Measurements from ENCODE around the gene KCNK5. TPM values are rescaled to one million over a fixed set of nuclear protein-coding genes. Genes with fewer than 3 reads are reported as not detected.

KCNK5 gene
- total and polyA plus RNA-seq, 2 donors: 2.6 to 3.9 TPM

DNA sequence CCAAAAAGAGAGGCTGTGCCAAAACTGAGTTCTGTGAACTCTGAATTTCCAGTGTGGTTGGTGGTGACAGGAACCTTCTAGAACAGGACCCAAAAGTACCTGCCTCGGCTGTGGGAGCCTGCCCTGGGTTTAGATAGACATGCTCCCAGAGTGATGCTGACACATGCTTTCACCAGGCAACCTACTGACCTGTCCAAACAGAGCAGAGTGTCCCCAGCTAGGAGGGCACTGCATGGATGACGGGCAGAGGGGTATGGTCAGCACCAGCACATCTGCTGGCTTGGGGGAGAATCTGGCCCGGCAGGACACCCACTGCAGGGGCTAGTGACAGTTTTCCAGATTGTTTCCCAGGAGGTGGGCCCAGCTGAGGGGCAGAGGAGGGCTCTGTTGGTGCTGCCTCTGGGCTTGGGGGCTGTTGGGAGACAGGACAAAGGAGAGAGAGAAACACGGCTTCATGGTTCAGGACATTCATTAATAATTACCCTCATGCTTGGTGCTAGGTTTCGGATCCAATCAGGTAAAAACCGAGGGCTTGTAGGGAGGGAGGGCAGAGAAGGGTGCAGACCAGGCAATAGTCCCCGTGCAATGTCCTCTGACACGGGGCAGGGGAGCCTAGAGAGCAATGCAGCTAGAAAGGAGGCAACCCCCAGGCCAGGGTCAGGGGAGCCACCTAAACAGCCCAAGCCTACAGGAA lies 15.0 kb downstream of the KCNK5 start:
- Histone ChIP-seq H3K27ac (ENCODE audit: low read depth in 1 of 2, low read length in 1 of 2) (peak overlapping the region in 1 of 2 donors; percentile 95), H3K4me1 (ENCODE audit: control insufficient read depth in 2 of 2, insufficient read depth in 2 of 2, low read length in 2 of 2) (peaks cover 10 to 92% of the 10 kb centered on the region in 2 donors), H3K4me3 (ENCODE audit: low read length in 2 of 2) (no peak overlapping the region), H3K9me3 (ENCODE audit: control insufficient read depth in 2 of 2, insufficient read depth in 1 of 2, low read length in 1 of 2) (no peaks in the 10 kb centered on the region), H3K36me3 (ENCODE audit: control insufficient read depth in 2 of 2, insufficient read depth in 2 of 2, low read length in 1 of 2) (peaks cover 0 to 34% of the 10 kb centered on the region in 2 donors), H3K27me3 (ENCODE audit: control insufficient read depth in 2 of 2, insufficient read depth in 1 of 2, low read length in 1 of 2) (no peaks in the 10 kb centered on the region)
- WGBS: 90% methylated on average over 8 of the region's 8 CpGs
- DNase-seq (ENCODE audit: low read depth in 6 of 9, low spot score in 9 of 9): no peak

- Histone ChIP-seq H3K36me3 (ENCODE audit: control insufficient read depth in 2 of 2, insufficient read depth in 2 of 2, low read length in 1 of 2) (peaks cover 0 to 31% of the 10 kb centered on the region in 2 donors), H3K4me3 (ENCODE audit: low read length in 2 of 2) (no peak overlapping the region), H3K27ac (ENCODE audit: low read depth in 1 of 2, low read length in 1 of 2) (peak overlapping the region in 1 of 2 donors; percentile 2), H3K9me3 (ENCODE audit: control insufficient read depth in 2 of 2, insufficient read depth in 1 of 2, low read length in 1 of 2) (no peaks in the 10 kb centered on the region), H3K4me1 (ENCODE audit: control insufficient read depth in 2 of 2, insufficient read depth in 2 of 2, low read length in 2 of 2) (peaks cover 10 to 92% of the 10 kb centered on the region in 2 donors), H3K27me3 (ENCODE audit: control insufficient read depth in 2 of 2, insufficient read depth in 1 of 2, low read length in 1 of 2) (no peaks in the 10 kb centered on the region)
- WGBS: 95% methylated on average over 8 of the region's 8 CpGs
- DNase-seq (ENCODE audit: low read depth in 6 of 9, low spot score in 9 of 9): no peak
Observed at GRCh38 chr6:39213195-39213920, 15.9 kb downstream of the KCNK5 start.

DNA sequence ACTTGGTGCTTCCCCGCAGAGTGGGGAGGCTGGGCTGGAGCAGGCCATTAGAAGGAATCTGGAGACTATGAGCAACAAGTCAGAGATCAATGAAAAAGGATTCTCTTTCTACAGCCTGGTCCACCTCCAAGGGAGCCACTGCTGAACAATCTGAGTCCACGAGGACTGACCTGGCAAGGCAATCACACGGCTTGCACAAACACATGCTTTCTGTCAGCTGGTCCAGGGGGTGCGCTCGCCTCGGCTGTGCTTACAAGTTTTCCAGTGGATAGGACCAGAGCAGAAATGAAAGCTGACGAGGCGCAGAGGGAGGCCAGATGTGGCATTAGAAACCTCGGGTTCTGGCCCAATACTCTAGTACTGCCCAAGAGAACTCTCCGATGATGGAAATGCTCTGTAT lies 18.1 kb downstream of the KCNK5 start:
- 95% methylated on average over 10 of the region's 10 CpGs for WGBS
- H3K27ac ChIP-seq (ENCODE audit: low read depth in 1 of 2, low read length in 1 of 2): peak overlapping the region in 1 of 2 donors; percentile 96
- H3K27me3 ChIP-seq (ENCODE audit: control insufficient read depth in 2 of 2, insufficient read depth in 1 of 2, low read length in 1 of 2): no peaks in the 10 kb centered on the region
- no peak for DNase-seq (ENCODE audit: low read depth in 6 of 9, low spot score in 9 of 9)
- H3K4me1 ChIP-seq (ENCODE audit: control insufficient read depth in 2 of 2, insufficient read depth in 2 of 2, low read length in 2 of 2): peaks cover 10 to 94% of the 10 kb centered on the region in 2 donors
- peaks cover 0 to 26% of the 10 kb centered on the region in 2 donors for H3K36me3 ChIP-seq (ENCODE audit: control insufficient read depth in 2 of 2, insufficient read depth in 2 of 2, low read length in 1 of 2)
- H3K9me3 ChIP-seq (ENCODE audit: control insufficient read depth in 2 of 2, insufficient read depth in 1 of 2, low read length in 1 of 2): no peaks in the 10 kb centered on the region
- H3K4me3 ChIP-seq (ENCODE audit: low read length in 2 of 2): no peak overlapping the region

DNA sequence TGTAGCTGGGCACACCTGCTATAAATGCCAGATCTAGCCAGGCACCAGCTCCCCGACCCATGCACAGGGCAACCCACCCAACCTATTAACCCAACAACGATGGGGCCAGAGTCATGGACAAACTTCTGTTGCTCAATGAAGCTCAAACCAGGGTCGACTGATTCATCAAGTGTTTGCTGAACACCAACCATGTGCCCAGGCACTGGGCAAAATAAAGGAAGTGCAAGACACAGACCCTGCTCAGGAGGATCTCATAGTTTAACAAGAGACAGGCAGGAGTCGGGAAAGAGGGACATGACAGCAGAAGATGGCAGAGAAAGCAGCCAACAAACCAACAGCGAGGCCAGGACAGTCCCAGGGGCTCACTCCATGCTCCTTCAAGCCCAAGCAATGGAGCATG lies 18.8 kb downstream of the KCNK5 start:
- no peak for DNase-seq (ENCODE audit: low read depth in 6 of 9, low spot score in 9 of 9)
- Histone ChIP-seq H3K4me1 (ENCODE audit: control insufficient read depth in 2 of 2, insufficient read depth in 2 of 2, low read length in 2 of 2) (peaks cover 10 to 94% of the 10 kb centered on the region in 2 donors), H3K27me3 (ENCODE audit: control insufficient read depth in 2 of 2, insufficient read depth in 1 of 2, low read length in 1 of 2) (no peaks in the 10 kb centered on the region), H3K36me3 (ENCODE audit: control insufficient read depth in 2 of 2, insufficient read depth in 2 of 2, low read length in 1 of 2) (peaks cover 0 to 28% of the 10 kb centered on the region in 2 donors), H3K27ac (ENCODE audit: low read depth in 1 of 2, low read length in 1 of 2) (peak overlapping the region in 1 of 2 donors; percentile 96), H3K4me3 (ENCODE audit: low read length in 2 of 2) (no peak overlapping the region), H3K9me3 (ENCODE audit: control insufficient read depth in 2 of 2, insufficient read depth in 1 of 2, low read length in 1 of 2) (no peaks in the 10 kb centered on the region)
- 87% methylated on average over 5 of the region's 5 CpGs for WGBS

GRCh38 chr6:39209911-39210310 lies 19.4 kb downstream of the KCNK5 start:
- DNase-seq (ENCODE audit: low read depth in 6 of 9, low spot score in 9 of 9): peak in 4 of 9 donors; percentile 56 to 80 (median 64)
- H3K4me3 ChIP-seq (ENCODE audit: low read length in 2 of 2): peak overlapping the region in 1 of 2 donors; percentile 0
- peak overlapping the region in 1 of 2 donors; percentile 96 for H3K27ac ChIP-seq (ENCODE audit: low read depth in 1 of 2, low read length in 1 of 2)
- WGBS: 16% methylated on average over 6 of the region's 6 CpGs
- no peaks in the 10 kb centered on the region for H3K9me3 ChIP-seq (ENCODE audit: control insufficient read depth in 2 of 2, insufficient read depth in 1 of 2, low read length in 1 of 2)
- peaks cover 0 to 28% of the 10 kb centered on the region in 2 donors for H3K36me3 ChIP-seq (ENCODE audit: control insufficient read depth in 2 of 2, insufficient read depth in 2 of 2, low read length in 1 of 2)
- peaks cover 10 to 94% of the 10 kb centered on the region in 2 donors for H3K4me1 ChIP-seq (ENCODE audit: control insufficient read depth in 2 of 2, insufficient read depth in 2 of 2, low read length in 2 of 2)
- no peaks in the 10 kb centered on the region for H3K27me3 ChIP-seq (ENCODE audit: control insufficient read depth in 2 of 2, insufficient read depth in 1 of 2, low read length in 1 of 2)

DNA sequence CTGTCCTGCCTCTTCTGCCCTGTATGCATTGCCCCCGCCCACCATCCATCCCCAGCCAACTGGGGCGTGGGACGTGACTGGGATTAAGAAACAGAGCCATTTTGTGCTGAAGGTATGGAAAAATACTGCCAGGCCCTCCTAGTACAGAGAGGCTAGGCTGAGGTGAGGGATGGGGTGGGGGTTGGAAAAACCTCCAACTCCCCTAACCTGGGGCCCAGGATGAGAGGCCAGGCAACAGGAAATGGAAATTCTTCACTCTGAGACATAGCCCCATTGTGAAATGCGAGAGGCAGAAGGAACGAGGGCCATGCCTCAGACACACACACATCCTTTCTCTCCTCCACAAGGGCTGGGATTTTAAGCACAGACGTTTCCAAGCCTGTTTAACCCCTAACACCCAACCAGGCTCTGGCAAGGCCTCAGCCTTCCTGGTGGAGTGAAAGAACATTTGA lies 19.9 kb downstream of the KCNK5 start:
- H3K27ac ChIP-seq (ENCODE audit: low read depth in 1 of 2, low read length in 1 of 2): peak overlapping the region in 1 of 2 donors; percentile 96
- peak overlapping the region in 1 of 2 donors; percentile 0 for H3K4me3 ChIP-seq (ENCODE audit: low read length in 2 of 2)
- DNase-seq (ENCODE audit: low read depth in 6 of 9, low spot score in 9 of 9): no peak
- H3K27me3 ChIP-seq (ENCODE audit: control insufficient read depth in 2 of 2, insufficient read depth in 1 of 2, low read length in 1 of 2): no peaks in the 10 kb centered on the region
- H3K36me3 ChIP-seq (ENCODE audit: control insufficient read depth in 2 of 2, insufficient read depth in 2 of 2, low read length in 1 of 2): peaks cover 0 to 24% of the 10 kb centered on the region in 2 donors
- 56% methylated on average over 6 of the region's 6 CpGs for WGBS
- H3K4me1 ChIP-seq (ENCODE audit: control insufficient read depth in 2 of 2, insufficient read depth in 2 of 2, low read length in 2 of 2): peaks cover 10 to 94% of the 10 kb centered on the region in 2 donors
- no peaks in the 10 kb centered on the region for H3K9me3 ChIP-seq (ENCODE audit: control insufficient read depth in 2 of 2, insufficient read depth in 1 of 2, low read length in 1 of 2)

GRCh38 chr6:39208223-39208739 lies 21.0 kb downstream of the KCNK5 start:
- DNase-seq (ENCODE audit: low read depth in 6 of 9, low spot score in 9 of 9): no peak
- Histone ChIP-seq H3K4me3 (ENCODE audit: low read length in 2 of 2) (no peak overlapping the region), H3K9me3 (ENCODE audit: control insufficient read depth in 2 of 2, insufficient read depth in 1 of 2, low read length in 1 of 2) (no peaks in the 10 kb centered on the region), H3K4me1 (ENCODE audit: control insufficient read depth in 2 of 2, insufficient read depth in 2 of 2, low read length in 2 of 2) (peaks cover 10 to 91% of the 10 kb centered on the region in 2 donors), H3K36me3 (ENCODE audit: control insufficient read depth in 2 of 2, insufficient read depth in 2 of 2, low read length in 1 of 2) (peaks cover 0 to 16% of the 10 kb centered on the region in 2 donors), H3K27me3 (ENCODE audit: control insufficient read depth in 2 of 2, insufficient read depth in 1 of 2, low read length in 1 of 2) (no peaks in the 10 kb centered on the region), H3K27ac (ENCODE audit: low read depth in 1 of 2, low read length in 1 of 2) (peak overlapping the region in 1 of 2 donors; percentile 74)
- 95% methylated on average over 6 of the region's 6 CpGs for WGBS

GRCh38 chr6:39207416-39208222 lies 21.7 kb downstream of the KCNK5 start:
- H3K27ac ChIP-seq (ENCODE audit: low read depth in 1 of 2, low read length in 1 of 2): peak overlapping the region in 1 of 2 donors; percentile 74
- WGBS: 94% methylated on average over 8 of the region's 8 CpGs

More at GRCh38 chr6:39207416-39208222, 21.7 kb downstream of the KCNK5 start:
- no peak overlapping the region for H3K4me3 ChIP-seq (ENCODE audit: low read length in 2 of 2)
- DNase-seq (ENCODE audit: low read depth in 6 of 9, low spot score in 9 of 9): peak in 1 of 9 donors; percentile 46
- peaks cover 0 to 15% of the 10 kb centered on the region in 2 donors for H3K36me3 ChIP-seq (ENCODE audit: control insufficient read depth in 2 of 2, insufficient read depth in 2 of 2, low read length in 1 of 2)
- H3K9me3 ChIP-seq (ENCODE audit: control insufficient read depth in 2 of 2, insufficient read depth in 1 of 2, low read length in 1 of 2): no peaks in the 10 kb centered on the region
- no peaks in the 10 kb centered on the region for H3K27me3 ChIP-seq (ENCODE audit: control insufficient read depth in 2 of 2, insufficient read depth in 1 of 2, low read length in 1 of 2)
- H3K4me1 ChIP-seq (ENCODE audit: control insufficient read depth in 2 of 2, insufficient read depth in 2 of 2, low read length in 2 of 2): peaks cover 10 to 89% of the 10 kb centered on the region in 2 donors
